DND-41 (cell line): ENCODE data around the gene KTI12.

Experiments
- ATAC-seq: fragments of 200-7000 bp; cut with Tn5 transposase; 3 replicates; pipeline ENCODE4 v1.9.1; 2021; ENCODE audit warnings: low read depth; ENCODE audit not compliant: insufficient read depth
- DNase-seq: peaks from one replicate; pipeline ENCODE4 v3.0.0-alpha.2; 2020
- H2AFZ ChIP-seq: 2 replicates; pipeline ENCODE4 v1.6.0; 2012; ENCODE audit warnings: low read depth, low read length
- H3K27ac ChIP-seq: 2 replicates; pipeline ENCODE4 v1.5.1; 2012; ENCODE audit warnings: low read length, inconsistent platforms
- H3K27me3 ChIP-seq: fragments of 200-600 bp; sonication (generic); 2 replicates; pipeline ENCODE4 v1.6.0; 2012; ENCODE audit warnings: low read length, mild to moderate bottlenecking, inconsistent platforms; ENCODE audit not compliant: insufficient read depth, poor library complexity
- H3K36me3 ChIP-seq: 2 replicates; pipeline ENCODE4 v1.5.1; 2012; ENCODE audit warnings: low read length, inconsistent platforms; ENCODE audit not compliant: insufficient read depth
- H3K4me1 ChIP-seq: 2 replicates; pipeline ENCODE4 v1.5.1; 2012; ENCODE audit warnings: mild to moderate bottlenecking, low read length; ENCODE audit not compliant: insufficient read depth
- H3K4me2 ChIP-seq: 2 replicates; pipeline ENCODE4 v1.6.0; 2012; ENCODE audit warnings: mild to moderate bottlenecking, moderate library complexity, low read length, inconsistent platforms; ENCODE audit not compliant: insufficient read depth
- H3K4me3 ChIP-seq, 2 experiments: fragments of 200-600 bp in 1 of 2; shearing (Covaris generic) in 1 of 2; 2 replicates each; pipeline ENCODE4 v1.5.1; 2012 to 2016; ENCODE audit warnings: inconsistent platforms in 2 of 2, low read length in 2 of 2, mild to moderate bottlenecking in 2 of 2, low read depth in 1 of 2, moderate library complexity in 1 of 2
- H3K79me2 ChIP-seq: 2 replicates; pipeline ENCODE4 v1.6.0; 2012; ENCODE audit warnings: low read length, inconsistent platforms; ENCODE audit not compliant: insufficient read depth
- H3K9ac ChIP-seq: 2 replicates; pipeline ENCODE4 v1.6.0; 2012; ENCODE audit warnings: low read depth, mild to moderate bottlenecking, inconsistent platforms, low read length, moderate library complexity
- H3K9me3 ChIP-seq: 2 replicates; pipeline ENCODE4 v1.5.1; 2012; ENCODE audit warnings: low read length, moderate library complexity, mild to moderate bottlenecking, inconsistent platforms; ENCODE audit not compliant: insufficient read depth, severe bottlenecking
- H4K20me1 ChIP-seq: 2 replicates; pipeline ENCODE4 v1.6.0; 2012; ENCODE audit warnings: low read length; ENCODE audit not compliant: insufficient read depth
- CTCF ChIP-seq: IDR thresholded peaks from 2 replicates; pipeline ENCODE4 v1.5.1; 2012; ENCODE audit warnings: borderline replicate concordance, low read length, moderate library complexity, mild to moderate bottlenecking; ENCODE audit not compliant: poor library complexity, severe bottlenecking; ENCODE audit errors: extremely low read depth
- EZH2 ChIP-seq: IDR thresholded peaks from 3 replicates; pipeline ENCODE4 v1.6.1; 2012; ENCODE audit warnings: borderline replicate concordance, low read depth, mild to moderate bottlenecking, moderate library complexity, low read length, inconsistent platforms; ENCODE audit not compliant: severe bottlenecking

The KTI12 gene

GRCh38 chr1:51997974-51998382 lies 35.6 kb downstream of the KTI12 start:
- Histone ChIP-seq H2AFZ (no peak overlapping the region), H3K4me3 (no peak overlapping the region), H3K9me3 (no peaks in the 10 kb centered on the region), H3K79me2 (no peaks in the 10 kb centered on the region), H3K36me3 (no peaks in the 10 kb centered on the region), H4K20me1 (no peaks in the 10 kb centered on the region), H3K4me1 (no peaks in the 10 kb centered on the region), H3K27ac (no peak overlapping the region), H3K4me2 (no peak overlapping the region), H3K9ac (no peak overlapping the region), H3K27me3 (peaks cover 5% of the 10 kb centered on the region)
- no peak for ATAC-seq
- TF ChIP-seq CTCF: no peak
- no peak for TF ChIP-seq EZH2
- DNase-seq: no peak

DNA sequence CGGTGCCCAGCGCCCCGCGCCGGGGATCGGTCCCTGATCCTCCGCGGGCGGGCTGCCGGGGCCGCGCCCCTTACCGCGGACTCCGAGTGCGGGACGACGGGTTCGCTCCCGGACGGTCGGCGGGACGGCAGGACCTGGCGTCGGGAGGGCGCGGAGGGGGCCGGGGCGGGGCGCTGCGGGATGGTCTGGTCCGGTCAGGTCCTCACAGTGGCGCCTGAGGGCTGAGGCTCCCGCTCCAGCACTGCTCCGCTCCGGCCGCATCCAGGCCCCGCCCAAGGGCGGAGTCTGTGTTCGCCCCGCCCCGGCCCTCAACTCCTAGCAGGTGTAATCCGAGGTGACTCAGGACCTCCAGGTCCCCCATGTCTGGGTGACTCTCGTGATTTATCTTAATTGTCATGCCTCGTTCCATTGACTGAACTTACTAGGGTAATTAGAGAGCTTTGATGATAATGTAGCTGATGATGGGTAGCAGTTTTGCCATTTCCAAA lies 43.1 kb downstream of the KTI12 start, which contains the start of gene RAB3B:
TSS of gene RAB3B (minus strand) at position 223 of the 488 bp plus-strand sequence. CDS start 13,583 bp downstream, outside the sequence.
- Histone ChIP-seq H3K27me3 (peaks cover 2% of the 10 kb centered on the region), H2AFZ (no peak within 1 kb of the TSS), H3K79me2 (no peaks in the 10 kb centered on the region), H3K9me3 (no peaks in the 10 kb centered on the region), H3K27ac (no peak within 1 kb of the TSS), H3K4me2 (no peak within 1 kb of the TSS), H3K4me1 (no peaks in the 10 kb centered on the region), H4K20me1 (no peaks in the 10 kb centered on the region), H3K9ac (no peak within 1 kb of the TSS), H3K36me3 (no peaks in the 10 kb centered on the region), H3K4me3 (no peak within 1 kb of the TSS)
- no peak for DNase-seq
- peak; percentile 19; the same call in 2 of the 3 replicates for ATAC-seq
- TF ChIP-seq EZH2 (no peak), CTCF (no peak)

DNA sequence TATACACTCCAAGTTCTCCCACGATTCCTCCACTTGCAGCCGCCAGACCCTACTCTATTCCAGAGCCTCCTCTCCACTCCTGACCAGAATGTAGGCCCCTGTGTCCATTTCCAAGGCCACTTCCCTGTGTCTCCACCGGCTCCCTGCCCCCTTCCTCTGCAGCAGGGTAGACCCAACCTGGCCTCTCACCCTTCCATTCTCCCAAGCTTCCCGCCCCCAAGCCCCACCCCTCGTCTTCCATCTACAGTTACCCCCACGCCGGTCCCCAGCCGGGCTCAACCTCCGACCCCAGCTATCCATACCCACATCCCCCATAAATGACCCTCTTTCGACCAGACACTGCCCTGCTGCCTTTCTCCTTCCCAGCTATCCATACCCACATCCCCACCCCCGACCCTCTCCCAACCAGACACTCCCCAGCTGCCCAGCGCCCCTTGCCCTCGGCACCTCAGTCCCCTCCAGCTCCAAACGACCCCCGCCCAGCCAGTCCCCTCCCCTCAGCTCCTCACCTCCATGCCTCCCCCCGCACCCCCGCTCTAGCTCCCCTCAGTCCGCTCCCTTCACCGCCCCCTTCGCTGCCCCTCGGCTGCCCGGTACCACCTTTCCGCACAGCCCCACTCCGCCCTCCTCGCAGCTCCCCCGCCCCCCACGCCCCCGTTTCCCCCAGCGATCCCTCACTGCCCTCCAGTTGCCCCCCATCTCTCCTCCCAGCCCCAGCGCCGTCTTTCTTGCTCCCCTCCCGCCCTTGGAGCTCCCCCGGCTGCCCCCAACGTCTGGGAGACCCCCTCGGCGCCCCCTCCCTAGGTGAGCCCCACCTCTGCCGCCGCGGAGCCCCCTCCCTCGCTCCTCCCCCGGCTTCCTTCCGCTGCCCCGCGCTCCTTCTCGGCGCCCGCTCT lies 43.8 kb downstream of the KTI12 start:
- Histone ChIP-seq H3K36me3 (no peaks in the 10 kb centered on the region), H3K4me2 (no peak overlapping the region), H3K79me2 (no peaks in the 10 kb centered on the region), H2AFZ (no peak overlapping the region), H3K9me3 (no peaks in the 10 kb centered on the region), H3K27me3 (peaks cover 2% of the 10 kb centered on the region), H3K27ac (no peak overlapping the region), H4K20me1 (no peaks in the 10 kb centered on the region), H3K9ac (no peak overlapping the region), H3K4me3 (no peak overlapping the region), H3K4me1 (no peaks in the 10 kb centered on the region)
- TF ChIP-seq CTCF (no peak), EZH2 (no peak)
- no peak for DNase-seq
- ATAC-seq: no peak
